Motor neuron (in vitro differentiated cells): ENCODE measurements around the gene ASB12. TPM values are rescaled to one million over a fixed set of nuclear protein-coding genes. Genes with fewer than 3 reads are reported as not detected.
A peak's percentile ranks its signal among the peaks of the same experiment; 100 is the strongest.

Experiments used
- ATAC-seq, 8 experiments: fragments of 200-7000 bp; cut with Tn5 transposase; replicated peaks in 6 of 8; 2 replicates each; pipeline ENCODE4 v1.8.0; 2021; ENCODE audit warnings: mild to moderate bottlenecking in 8 of 8, moderate library complexity in 8 of 8
- H3K27ac ChIP-seq, 2 donors: fragments of 250-450 bp; sonication (Bioruptor Pico); 2 replicates each; pipeline ENCODE4 v1.9.0; 2021; ENCODE audit warnings: antibody characterized with exemption in 2 of 2, mild to moderate bottlenecking in 2 of 2, moderate library complexity in 1 of 2
- H3K4me1 ChIP-seq, 2 donors: fragments of 250-450 bp; sonication (Bioruptor Pico); replicated peaks in 1 of 2; 2 replicates each; pipeline ENCODE4 v1.6.1; 2021; ENCODE audit warnings: antibody characterized with exemption in 2 of 2, mild to moderate bottlenecking in 2 of 2, moderate library complexity in 1 of 2
- H3K4me3 ChIP-seq, 5 donors: fragments of 250-450 bp; sonication (Bioruptor Pico); 2 replicates each; pipeline ENCODE4 v1.9.0; 2021; ENCODE audit warnings: antibody characterized with exemption in 5 of 5, mild to moderate bottlenecking in 5 of 5, moderate library complexity in 4 of 5
- WGBS, 10 experiments: fragments of 450-650 bp; shearing (Covaris generic); methylation state at CpG; one replicate each; pipeline ENCODE4 v1.0.0; 2022; 5-methylcytosine and 5-hydroxymethylcytosine counted together
- in situ Hi-C, 9 experiments: fragments of 400-800 bp; cut with MboI; loops; one replicate each; pipeline ENCODE4 v1.15.0; 2021; ENCODE audit warnings: low sequenced_read_pairs in 9 of 9, low pct_unique_long_range_greater_than_20kb in 2 of 9; ENCODE audit not compliant: unreplicated experiment in 9 of 9
- total RNA-seq, 8 experiments: library from RNA; unstranded; fragments of 300-600 nt; gene quantifications; 2 replicates each; pipeline versions ENCODE4 v1.2.3 to v1.2.4, GENCODE V29; 2022

The ASB12 gene
- total RNA-seq, 8 experiments from 2014 or later: 0.11 to 0.54 (median 0.38) TPM; not detected in 3

DNA sequence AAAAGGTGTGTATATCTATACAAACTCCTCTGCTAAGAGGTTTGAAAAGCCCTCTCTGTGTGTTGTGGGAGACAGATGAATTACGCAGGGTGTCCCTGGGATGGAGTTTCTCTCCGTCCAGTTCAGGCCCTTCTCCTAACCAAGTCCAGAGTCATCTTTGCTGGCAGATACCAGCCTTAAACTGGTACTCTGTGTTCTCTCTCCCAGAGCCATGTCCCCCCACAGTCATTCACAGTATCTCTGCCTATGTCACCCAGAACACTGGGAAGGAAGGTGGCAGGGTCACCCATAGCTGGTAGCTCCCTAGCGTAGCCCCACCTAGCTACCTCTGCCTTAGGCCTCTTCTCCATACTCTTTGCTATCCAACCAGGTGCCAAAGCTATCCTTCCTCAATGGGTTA lies 33.8 kb downstream of the ASB12 start:
- Histone ChIP-seq H3K27ac (no peak overlapping the region), H3K4me3 (no peak overlapping the region), H3K4me1 (no peaks in the 10 kb centered on the region)
- 30 to 80% (median 80%) methylated on average over 1 to 2 of the region's 3 CpGs; no CpG with 5 or more reads in 7 of the 10 experiments for WGBS, 10 experiments
- in situ Hi-C loops: no loop called here
- ATAC-seq: no peak

DNA sequence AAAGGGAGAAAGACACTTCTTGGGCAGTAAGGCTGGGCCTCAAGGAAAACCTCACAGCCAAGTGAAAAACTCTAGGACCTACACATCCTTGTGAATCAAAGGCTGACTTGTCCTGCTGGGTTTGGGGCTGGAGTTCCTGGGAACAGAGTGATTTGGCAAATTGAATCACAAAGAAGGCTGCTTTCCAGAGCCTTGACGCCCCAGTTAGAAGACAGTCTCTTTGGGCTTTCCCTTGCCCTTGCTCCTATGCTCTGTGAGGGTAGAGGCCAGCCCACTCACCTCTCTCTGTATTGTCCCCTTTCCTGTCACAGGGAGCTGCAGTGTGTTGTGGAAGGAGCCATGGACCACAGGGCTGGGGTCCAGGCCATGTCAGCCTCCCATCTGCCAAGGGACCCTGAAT lies 34.5 kb downstream of the ASB12 start:
- Histone ChIP-seq H3K4me1 (no peaks in the 10 kb centered on the region), H3K4me3 (no peak overlapping the region), H3K27ac (no peak overlapping the region)
- in situ Hi-C loops: no loop called here
- no CpG with 5 or more reads among the region's 1 CpG for WGBS, 10 experiments
- ATAC-seq: no peak

DNA sequence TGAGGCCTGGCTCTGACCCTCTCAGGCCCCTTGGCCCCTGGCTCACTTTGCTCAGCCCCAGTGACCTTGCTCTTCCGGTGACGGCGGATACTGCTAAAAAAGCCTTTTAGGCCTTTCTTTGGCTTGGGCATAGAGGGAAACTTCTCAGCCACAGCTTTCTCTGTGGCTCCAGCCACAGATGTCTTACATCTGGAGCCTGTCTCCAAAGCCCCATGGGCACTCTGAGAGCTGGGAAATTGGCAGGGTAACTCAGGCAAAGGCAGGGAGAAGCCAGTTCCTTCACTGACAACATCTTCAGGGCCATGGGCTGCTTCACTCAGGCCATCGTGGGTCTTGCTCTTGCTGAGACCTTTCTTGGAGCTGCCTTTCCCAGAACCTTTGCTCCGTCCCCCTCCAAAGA lies 37.7 kb downstream of the ASB12 start:
- Histone ChIP-seq H3K27ac (no peak overlapping the region), H3K4me1 (no peaks in the 10 kb centered on the region), H3K4me3 (no peak overlapping the region)
- in situ Hi-C loops: no loop called here
- 53% methylated on average over 4 of the region's 5 CpGs; no CpG with 5 or more reads in 9 of the 10 experiments for WGBS, 10 experiments
- ATAC-seq: no peak

DNA sequence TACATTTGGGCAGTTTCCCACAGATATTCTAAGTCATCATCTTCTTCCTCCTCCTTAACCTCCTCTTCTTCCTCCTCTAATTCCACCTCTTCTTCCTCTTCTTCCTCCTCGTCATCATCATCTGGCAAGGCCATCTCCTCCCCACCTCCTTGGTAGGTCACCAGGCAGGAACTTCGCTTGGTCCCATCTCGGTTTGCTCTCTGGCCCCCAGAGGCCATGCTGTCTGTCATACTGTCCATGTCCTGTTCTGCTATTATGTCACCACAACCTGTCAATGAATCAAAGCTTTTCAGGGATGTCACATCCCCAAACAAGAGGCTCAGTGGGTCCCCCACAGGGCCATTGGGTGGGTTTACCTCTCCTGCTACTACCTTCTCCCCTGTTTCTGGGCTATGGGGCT lies 38.4 kb downstream of the ASB12 start:
- no peak for ATAC-seq
- in situ Hi-C loops: no loop called here
- Histone ChIP-seq H3K27ac (no peak overlapping the region), H3K4me3 (no peak overlapping the region), H3K4me1 (no peaks in the 10 kb centered on the region)
- 20% methylated on average over 1 of the region's 3 CpGs; no CpG with 5 or more reads in 9 of the 10 experiments for WGBS, 10 experiments

DNA sequence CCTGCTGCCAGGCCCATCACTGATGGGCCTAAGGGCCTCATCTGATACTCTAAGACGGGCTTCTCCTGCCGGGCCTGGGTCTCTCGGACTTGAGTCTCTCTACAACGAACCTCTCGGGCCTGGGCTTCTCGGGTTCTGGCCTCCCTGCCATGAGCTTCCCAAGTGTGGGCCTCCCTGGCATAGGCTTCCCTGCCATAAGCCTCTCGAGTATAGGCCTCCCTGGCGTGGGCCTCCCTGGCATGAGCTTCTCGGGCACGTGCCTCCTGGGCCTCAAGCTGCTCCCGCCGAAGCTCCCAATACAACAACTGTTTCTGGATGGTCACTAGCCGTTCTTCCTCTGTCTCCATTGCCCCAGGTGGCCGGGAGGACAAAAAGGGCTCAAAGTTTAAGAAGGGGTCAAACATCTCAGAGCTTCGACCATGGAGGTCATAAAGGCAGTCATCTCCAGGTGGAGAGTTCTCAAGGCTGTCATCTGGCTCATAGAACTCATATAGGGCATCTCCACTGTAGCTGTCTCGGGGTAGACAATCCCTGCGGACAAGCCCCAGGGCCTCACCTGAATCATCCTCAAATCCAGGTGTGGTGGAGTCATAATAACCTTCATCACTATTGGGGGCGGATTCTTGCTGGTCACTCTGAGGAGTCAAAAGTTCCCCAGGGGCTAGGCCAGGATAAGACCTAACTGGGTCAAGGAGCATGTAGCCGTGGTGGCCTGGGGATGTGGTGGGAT lies 39.0 kb downstream of the ASB12 start:
- in situ Hi-C loops: no loop called here
- WGBS, 10 experiments: 67% methylated on average over 2 of the region's 19 CpGs; no CpG with 5 or more reads in 9 of the 10 experiments
- Histone ChIP-seq H3K4me1 (no peaks in the 10 kb centered on the region), H3K27ac (no peak overlapping the region), H3K4me3 (no peak overlapping the region)
- no peak for ATAC-seq

DNA sequence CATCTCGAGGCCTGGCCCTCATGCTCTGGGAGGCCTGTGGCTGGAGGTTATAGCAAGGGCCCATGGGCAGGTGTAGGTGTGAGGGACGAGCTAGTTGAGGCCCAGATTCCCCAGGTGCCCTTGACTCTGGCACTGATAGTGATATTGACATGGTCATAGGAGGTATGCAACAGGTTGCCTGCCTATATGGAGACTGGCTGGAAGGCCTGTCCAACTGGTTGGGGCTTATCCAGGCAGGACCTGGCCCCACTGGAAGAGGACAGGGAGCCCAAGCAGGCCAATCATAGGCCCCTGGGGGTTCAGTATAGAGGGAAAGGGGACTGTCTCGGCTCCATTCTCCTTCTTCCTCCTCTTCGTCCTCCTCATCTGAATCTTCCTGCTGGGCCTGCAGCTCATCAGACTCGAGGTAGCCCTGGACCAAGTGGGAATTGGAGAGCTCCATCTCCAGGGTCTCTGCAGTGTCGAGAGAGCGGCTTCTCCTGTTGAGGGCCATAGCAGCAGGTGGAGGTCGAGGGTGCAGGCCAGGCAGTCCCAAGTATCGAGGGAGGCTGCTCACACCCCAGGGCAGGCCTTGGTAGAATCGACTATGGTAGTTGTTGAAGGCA lies 40.2 kb downstream of the ASB12 start:
- in situ Hi-C loops: no loop called here
- WGBS, 10 experiments: 40 to 100% (median 45%) methylated on average over 1 to 4 of the region's 10 CpGs; no CpG with 5 or more reads in 7 of the 10 experiments
- no peaks in the 10 kb centered on the region for H3K4me1 ChIP-seq
- no peak overlapping the region for H3K27ac ChIP-seq
- ATAC-seq: no peak
- H3K4me3 ChIP-seq: no peak overlapping the region

DNA sequence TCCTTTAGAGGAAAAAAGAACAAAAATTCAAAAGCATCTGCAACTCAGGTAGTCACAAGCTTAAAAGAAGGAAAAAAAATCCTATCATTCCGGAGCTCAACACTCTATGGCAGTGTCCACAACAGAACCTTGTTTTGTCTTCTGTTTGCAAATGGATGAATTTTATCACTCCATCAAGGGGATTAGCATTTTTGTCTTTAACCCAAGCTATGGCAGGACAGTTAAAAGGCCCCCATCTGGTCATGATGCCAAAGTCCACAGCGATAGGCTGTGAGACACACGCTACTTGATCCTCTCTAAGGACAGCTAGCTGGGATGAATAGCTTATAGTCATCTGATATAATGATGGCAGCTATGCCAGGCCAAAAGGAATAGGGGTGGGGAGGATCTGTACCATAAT lies 41.5 kb downstream of the ASB12 start:
- in situ Hi-C loops: no loop called here
- no peak for ATAC-seq
- H3K27ac ChIP-seq: no peak overlapping the region
- H3K4me3 ChIP-seq: no peak overlapping the region
- H3K4me1 ChIP-seq: no peaks in the 10 kb centered on the region
- 79 to 100% methylated on average over 2 of the region's 3 CpGs; no CpG with 5 or more reads in 8 of the 10 experiments for WGBS, 10 experiments

DNA sequence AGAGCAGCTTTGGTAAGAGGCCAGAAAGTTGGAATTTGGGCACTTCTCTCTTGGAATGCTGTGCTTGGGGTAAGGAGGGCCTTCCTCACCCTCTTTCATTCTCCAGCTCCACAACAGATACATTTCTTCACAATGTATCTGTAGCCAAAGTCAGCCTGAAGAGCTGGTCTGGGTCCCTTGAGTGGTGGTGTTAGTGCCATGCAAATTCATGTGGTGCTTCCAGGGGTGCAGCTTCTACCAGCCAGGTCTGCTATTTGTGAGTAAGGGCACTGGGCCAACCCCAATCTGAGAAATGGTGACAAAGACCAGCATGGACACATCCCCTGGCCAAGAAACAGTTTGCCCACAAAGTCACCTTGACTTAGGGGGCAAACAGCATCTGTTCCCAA lies 42.7 kb downstream of the ASB12 start:
- in situ Hi-C loops: no loop called here
- no peak overlapping the region for H3K27ac ChIP-seq
- no peaks in the 10 kb centered on the region for H3K4me1 ChIP-seq
- no peak for ATAC-seq
- no peak overlapping the region for H3K4me3 ChIP-seq

DNA sequence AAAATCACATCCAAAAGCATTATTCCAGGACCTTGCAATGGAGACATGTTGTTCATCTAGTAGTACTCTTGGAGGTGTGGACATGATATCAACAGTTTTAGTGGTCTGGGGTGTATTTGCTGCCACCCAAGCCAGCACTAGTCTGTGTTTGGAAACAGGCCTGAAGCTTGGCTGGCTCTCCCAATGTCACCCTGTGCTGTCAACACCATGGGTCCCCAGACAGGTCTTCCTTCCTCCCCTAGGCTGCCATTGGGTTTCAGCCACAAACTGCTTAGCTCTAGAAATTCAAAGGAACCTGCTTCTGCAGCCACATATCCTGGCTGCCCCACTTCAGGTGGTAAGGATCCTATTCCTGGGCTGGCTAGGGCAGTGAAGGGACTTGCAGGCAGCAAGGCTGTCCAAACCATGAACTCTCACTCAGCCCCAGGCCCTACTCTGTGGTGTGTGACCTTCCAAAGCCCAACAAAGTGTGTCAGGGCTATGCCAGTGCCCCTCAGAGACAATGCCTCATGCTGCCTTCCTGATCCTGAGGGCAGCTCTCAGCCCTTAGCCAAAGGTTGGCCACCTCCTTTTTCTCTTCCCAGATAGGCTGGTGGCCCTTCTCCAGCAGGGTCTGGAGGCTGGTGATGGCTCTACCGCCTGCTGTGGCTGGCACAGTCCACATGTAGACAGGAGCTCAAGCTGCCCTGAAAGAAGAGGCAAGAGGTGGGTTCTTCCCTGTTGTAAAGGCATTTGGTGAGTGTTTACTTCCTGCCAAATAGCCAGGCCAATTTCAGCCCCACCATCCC lies 43.2 kb downstream of the ASB12 start:
- Histone ChIP-seq H3K4me1 (no peaks in the 10 kb centered on the region), H3K4me3 (no peak overlapping the region), H3K27ac (no peak overlapping the region)
- no CpG with 5 or more reads among the region's 1 CpG for WGBS, 10 experiments
- in situ Hi-C loops: no loop called here
- no peak for ATAC-seq

DNA sequence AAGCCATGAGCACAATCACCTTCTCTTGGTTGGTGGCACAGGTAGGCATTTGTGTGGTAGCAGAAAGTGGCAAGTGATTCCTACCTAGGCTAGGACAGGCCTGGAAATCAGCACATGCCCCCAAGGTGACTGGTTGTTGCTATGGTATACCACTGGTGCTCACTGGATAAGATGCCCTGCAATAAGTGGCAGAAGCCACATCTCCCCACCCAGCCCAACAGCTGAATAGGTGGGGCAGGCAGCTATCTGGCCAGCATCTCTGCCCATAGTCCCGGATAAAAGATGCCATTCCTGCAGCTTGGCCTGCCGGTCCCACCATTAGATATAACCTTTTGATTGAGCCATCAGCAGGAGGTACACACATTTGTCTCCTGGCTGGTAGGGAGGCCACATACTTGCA lies 46.0 kb downstream of the ASB12 start:
- 58% methylated on average over 2 of the region's 2 CpGs; no CpG with 5 or more reads in 9 of the 10 experiments for WGBS, 10 experiments
- no peaks in the 10 kb centered on the region for H3K4me1 ChIP-seq

DNA sequence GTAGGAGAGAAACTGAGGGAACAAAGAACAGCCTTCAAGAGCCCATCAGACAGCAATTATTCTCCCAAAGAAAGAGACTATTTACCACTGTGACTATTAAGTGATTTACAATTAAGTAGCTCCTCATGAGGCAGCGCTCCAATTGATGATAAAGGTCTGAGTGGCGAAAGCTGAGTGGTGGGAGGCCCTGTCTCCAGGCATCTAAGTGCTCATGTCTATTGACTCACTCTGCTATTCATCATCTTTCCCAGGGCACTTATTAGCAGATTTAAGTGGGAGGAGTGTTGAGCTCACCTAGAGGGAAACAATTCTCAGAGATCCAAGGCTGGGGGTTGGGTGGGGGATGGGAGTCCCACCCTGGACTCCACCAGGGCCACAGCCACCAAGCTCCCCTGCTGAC lies 48.2 kb downstream of the ASB12 start:
- 17 to 100% (median 80%) methylated on average over 1 to 2 of the region's 2 CpGs; no CpG with 5 or more reads in 7 of the 10 experiments for WGBS, 10 experiments
- Histone ChIP-seq H3K27ac (no peak overlapping the region), H3K4me3 (no peak overlapping the region), H3K4me1 (no peaks in the 10 kb centered on the region)
- in situ Hi-C loops: no loop called here
- peak in 5 of 8 experiments; percentile 58 to 93 (median 78) for ATAC-seq

More for the DNA sequence above, 46.0 kb downstream of the ASB12 start:
- no peak overlapping the region for H3K27ac ChIP-seq
- ATAC-seq: no peak
- in situ Hi-C loops: no loop called here
- H3K4me3 ChIP-seq: no peak overlapping the region

DNA sequence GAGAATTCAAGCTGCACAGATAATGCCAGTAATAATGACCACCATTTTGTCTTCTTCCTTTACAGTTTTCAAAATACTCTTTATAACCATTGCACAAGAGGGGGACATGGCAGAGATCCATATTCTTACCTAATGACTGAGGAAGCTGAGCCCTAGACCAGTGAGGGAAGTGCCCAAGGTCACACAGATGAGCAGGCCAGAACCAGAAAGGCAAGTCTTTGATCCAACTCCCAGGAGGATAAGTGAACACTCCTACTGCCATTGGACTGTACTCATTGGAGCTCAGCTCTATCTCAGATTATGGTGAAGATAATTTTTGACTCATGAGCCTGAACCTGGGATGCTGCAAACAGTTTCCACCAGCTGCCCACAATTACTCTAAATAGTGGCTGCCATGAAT lies 53.5 kb downstream of the ASB12 start:
- no peak overlapping the region for H3K4me3 ChIP-seq
- no peak overlapping the region for H3K27ac ChIP-seq
- no peak for ATAC-seq
- in situ Hi-C loops: no loop called here
- no peaks in the 10 kb centered on the region for H3K4me1 ChIP-seq
